Measurements from ENCODE around the gene WIPI1.

WIPI1 gene

DNA sequence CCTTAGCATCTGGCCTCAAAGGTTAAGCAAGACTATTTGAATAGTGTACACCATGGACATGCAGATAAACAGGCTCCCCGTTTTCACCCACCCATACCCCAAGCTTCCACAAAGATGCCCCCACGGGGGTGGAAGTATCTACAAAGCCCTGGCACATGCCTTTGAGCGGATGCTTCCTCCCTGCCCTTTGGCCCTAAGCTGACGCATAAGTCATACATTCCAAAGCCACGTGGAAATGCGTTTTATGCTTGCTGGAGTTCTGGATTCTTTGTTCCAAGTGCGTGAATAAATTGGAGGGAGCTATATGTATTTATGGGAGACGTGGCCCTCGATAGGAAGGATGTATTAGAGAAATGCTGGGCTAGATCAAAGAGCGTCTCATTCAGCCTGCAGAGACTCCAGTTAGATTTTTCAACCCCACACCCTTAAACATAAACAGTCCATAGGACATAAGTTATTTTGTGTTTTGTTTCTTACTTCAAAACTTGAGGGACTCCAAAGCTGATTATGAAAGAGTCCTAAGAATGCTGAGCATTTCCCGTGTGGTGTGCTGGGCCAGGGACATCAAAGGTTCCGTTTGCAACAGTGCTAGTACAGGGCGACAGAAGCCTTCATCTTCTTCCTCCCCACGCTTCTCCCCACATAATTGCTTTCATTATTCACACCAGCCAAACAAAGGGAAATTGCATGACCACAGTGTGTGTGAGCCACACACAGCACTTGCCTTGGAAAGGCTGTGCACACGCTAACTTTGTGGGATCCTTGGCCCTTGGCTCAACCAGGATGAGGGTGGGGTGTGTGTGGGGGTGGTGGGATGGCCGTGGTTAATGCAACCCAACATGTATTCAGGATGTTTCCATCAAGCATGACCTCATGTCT lies 73.6 kb downstream of the WIPI1 start:
- TF ChIP-seq, protein P1, sequence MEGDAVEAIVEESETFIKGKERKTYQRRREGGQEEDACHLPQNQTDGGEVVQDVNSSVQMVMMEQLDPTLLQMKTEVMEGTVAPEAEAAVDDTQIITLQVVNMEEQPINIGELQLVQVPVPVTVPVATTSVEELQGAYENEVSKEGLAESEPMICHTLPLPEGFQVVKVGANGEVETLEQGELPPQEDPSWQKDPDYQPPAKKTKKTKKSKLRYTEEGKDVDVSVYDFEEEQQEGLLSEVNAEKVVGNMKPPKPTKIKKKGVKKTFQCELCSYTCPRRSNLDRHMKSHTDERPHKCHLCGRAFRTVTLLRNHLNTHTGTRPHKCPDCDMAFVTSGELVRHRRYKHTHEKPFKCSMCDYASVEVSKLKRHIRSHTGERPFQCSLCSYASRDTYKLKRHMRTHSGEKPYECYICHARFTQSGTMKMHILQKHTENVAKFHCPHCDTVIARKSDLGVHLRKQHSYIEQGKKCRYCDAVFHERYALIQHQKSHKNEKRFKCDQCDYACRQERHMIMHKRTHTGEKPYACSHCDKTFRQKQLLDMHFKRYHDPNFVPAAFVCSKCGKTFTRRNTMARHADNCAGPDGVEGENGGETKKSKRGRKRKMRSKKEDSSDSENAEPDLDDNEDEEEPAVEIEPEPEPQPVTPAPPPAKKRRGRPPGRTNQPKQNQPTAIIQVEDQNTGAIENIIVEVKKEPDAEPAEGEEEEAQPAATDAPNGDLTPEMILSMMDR (IDR thresholded peaks at IDR 0.05) = no peak
- Histone ChIP-seq H3K36me3 (peaks cover 12% of the 10 kb centered on the region), H3K9me3 (no peaks in the 10 kb centered on the region), H3K4me3 (ENCODE audit: low read depth in 1 of 2, low read length in 1 of 2) (peak overlapping the region; percentile 29 to 30), H3K27me3 (no peaks in the 10 kb centered on the region), H3K4me1 (ENCODE audit: control insufficient read depth in 1 of 2, insufficient read depth in 1 of 2, low read depth in 1 of 2, low read length in 1 of 2) (peaks cover 41 to 43% of the 10 kb centered on the region in 2 experiments), H3K27ac (peak overlapping the region; percentile 82)

DNA sequence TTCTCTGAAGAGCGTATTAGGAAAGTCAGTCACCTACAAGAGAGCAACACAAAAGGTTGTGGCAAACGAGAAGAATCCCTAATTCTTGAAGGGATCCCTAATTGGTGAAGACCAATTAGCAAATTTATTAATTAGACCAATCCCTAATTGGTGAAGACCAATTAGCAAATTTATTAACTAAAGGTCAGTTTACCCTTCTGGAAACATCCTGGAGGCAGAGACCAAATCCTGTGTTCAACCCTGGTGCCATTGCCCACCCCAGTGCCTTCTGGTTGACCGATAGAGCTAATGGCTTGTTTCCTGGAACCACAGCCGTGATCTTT lies 74.2 kb downstream of the WIPI1 start:
- H3K9me3 ChIP-seq = no peaks in the 10 kb centered on the region
- no peak overlapping the region for H3K4me3 ChIP-seq (ENCODE audit: low read depth in 1 of 2, low read length in 1 of 2)
- peaks cover 9% of the 10 kb centered on the region for H3K36me3 ChIP-seq
- peak overlapping the region; percentile 82 for H3K27ac ChIP-seq
- no peaks in the 10 kb centered on the region for H3K27me3 ChIP-seq
- H3K4me1 ChIP-seq (ENCODE audit: control insufficient read depth in 1 of 2, insufficient read depth in 1 of 2, low read depth in 1 of 2, low read length in 1 of 2) = peaks cover 47 to 49% of the 10 kb centered on the region in 2 experiments
- TF ChIP-seq, protein P1 (IDR thresholded peaks at IDR 0.05) = no peak

DNA sequence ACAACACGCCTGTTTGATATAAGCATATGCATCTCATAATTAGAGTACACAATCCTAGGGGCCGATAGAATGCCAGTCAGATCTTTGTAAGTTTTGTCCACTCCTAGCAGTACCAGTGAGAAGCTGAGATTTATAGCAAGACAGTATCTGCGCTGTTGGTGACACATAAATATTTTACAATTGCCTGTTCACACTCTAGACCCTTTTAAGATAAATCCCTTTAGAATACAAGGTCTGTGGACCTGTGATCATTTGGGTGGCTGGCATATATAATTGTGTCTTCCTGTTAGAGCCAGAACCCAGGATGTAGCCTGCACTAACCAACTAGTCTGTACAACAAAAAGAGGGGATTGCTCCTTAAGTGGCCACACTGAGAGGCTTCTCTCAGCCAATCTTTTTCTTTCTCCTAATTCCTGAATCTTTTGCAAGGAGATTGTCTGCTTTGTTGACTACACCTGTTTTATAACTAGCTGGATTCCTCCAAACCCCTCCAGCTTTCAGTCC lies 74.7 kb downstream of the WIPI1 start:
- no peaks in the 10 kb centered on the region for H3K27me3 ChIP-seq
- peaks cover 52 to 54% of the 10 kb centered on the region in 2 experiments for H3K4me1 ChIP-seq (ENCODE audit: control insufficient read depth in 1 of 2, insufficient read depth in 1 of 2, low read depth in 1 of 2, low read length in 1 of 2)
- H3K4me3 ChIP-seq (ENCODE audit: low read depth in 1 of 2, low read length in 1 of 2) = no peak overlapping the region
- H3K27ac ChIP-seq = peak overlapping the region; percentile 82
- H3K9me3 ChIP-seq = no peaks in the 10 kb centered on the region
- TF ChIP-seq, protein P1 (IDR thresholded peaks at IDR 0.05) = no peak
- H3K36me3 ChIP-seq = peaks cover 7% of the 10 kb centered on the region

DNA sequence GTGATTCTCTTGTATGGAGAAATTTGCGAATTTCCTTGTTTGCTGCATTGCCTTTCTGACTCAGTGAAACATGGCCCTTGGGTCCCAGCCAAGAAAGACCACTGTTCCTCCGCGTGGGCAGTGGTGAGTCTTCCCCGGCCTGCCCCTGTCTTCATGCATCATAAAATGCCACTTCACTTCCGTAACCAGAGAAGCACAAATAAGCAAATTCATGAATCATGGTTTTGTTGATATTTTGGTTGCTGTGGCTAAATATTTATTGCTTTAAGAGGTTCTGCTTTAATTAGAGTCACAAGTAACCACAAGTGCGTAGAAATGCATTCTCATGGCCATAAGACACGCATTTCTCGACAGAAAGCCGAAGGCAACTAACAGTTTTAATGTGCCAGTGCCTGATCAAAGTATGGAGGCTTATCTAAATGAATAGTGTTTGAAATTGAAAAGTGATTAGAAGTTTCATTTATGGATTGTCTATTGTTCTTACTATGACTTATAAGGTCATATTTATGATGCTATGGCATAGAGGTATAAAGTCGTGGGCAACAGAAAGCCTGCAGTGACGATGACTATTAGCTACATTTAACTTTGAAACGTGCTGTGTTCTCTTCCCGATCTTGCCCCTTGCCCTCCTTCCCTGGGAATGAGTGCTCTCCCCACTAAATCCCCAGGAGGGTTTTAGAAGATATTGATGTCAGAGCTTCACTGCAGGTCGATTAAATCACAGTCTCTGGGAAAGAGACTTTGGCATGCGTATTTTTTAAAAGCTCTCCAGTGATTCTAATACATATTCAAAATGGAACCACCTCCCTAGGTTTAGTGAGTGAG lies 76.0 kb downstream of the WIPI1 start:
- H3K9me3 ChIP-seq = no peaks in the 10 kb centered on the region
- H3K36me3 ChIP-seq = peaks cover 7% of the 10 kb centered on the region
- no peak overlapping the region for H3K4me3 ChIP-seq (ENCODE audit: low read depth in 1 of 2, low read length in 1 of 2)
- H3K4me1 ChIP-seq (ENCODE audit: control insufficient read depth in 1 of 2, insufficient read depth in 1 of 2, low read depth in 1 of 2, low read length in 1 of 2) = peaks cover 63% of the 10 kb centered on the region in 2 experiments
- peak overlapping the region; percentile 21 for H3K27ac ChIP-seq
- TF ChIP-seq, protein P1 (IDR thresholded peaks at IDR 0.05) = no peak
- H3K27me3 ChIP-seq = no peaks in the 10 kb centered on the region

DNA sequence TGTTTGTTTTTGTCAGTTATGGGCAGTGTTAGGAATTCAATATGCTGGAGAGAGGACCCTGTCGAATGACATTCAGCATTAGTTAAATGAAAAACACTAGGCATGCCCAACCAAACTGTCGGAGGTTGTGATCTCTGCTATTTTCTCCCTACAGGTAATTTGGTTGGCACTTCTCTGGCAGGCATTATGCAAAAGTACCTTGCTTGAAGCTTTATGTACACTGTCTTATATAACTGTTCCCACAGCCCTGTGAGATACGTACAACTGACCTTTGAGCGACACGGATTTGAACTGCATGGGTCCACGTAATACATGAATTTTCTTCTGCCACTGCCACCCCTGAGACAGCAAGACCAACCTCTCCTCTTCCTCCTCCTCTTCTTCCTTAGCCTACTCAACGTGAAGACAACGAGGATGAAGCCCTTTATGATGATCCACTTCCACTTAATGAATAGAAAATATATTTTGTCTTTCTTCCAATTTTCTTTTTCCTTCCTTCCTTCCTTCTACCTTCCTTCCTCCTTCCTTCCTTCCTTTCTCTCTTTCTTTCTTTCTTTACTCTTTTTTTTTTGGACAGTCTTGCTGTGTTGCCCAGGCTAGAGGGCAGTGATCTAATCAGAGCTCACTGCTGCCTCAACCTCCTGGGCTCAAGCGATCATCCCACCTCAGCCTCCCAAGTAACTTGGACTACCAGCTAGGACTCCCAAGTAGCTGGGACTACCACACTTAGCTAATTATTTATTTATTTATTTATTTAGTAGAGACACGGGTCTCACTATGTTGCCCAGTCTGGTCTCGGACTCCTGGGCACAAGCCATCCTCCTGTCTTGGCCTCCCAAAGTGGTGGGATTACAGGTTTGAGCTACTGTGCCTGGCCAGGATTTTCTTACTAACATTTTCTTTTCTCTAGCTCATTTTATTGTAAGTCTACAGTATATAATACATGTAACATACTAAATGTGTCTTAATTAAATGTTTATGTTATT lies 77.3 kb downstream of the WIPI1 start:
- Histone ChIP-seq H3K27me3 (no peaks in the 10 kb centered on the region), H3K9me3 (no peaks in the 10 kb centered on the region), H3K36me3 (peaks cover 7% of the 10 kb centered on the region), H3K27ac (peak overlapping the region; percentile 92), H3K4me3 (ENCODE audit: low read depth in 1 of 2, low read length in 1 of 2) (no peak overlapping the region), H3K4me1 (ENCODE audit: control insufficient read depth in 1 of 2, insufficient read depth in 1 of 2, low read depth in 1 of 2, low read length in 1 of 2) (peaks cover 60% of the 10 kb centered on the region in 2 experiments)
- TF ChIP-seq, protein P1 (IDR thresholded peaks at IDR 0.05) = no peak
